ENCODE measurements around the gene SETD5.

The SETD5 gene

DNA sequence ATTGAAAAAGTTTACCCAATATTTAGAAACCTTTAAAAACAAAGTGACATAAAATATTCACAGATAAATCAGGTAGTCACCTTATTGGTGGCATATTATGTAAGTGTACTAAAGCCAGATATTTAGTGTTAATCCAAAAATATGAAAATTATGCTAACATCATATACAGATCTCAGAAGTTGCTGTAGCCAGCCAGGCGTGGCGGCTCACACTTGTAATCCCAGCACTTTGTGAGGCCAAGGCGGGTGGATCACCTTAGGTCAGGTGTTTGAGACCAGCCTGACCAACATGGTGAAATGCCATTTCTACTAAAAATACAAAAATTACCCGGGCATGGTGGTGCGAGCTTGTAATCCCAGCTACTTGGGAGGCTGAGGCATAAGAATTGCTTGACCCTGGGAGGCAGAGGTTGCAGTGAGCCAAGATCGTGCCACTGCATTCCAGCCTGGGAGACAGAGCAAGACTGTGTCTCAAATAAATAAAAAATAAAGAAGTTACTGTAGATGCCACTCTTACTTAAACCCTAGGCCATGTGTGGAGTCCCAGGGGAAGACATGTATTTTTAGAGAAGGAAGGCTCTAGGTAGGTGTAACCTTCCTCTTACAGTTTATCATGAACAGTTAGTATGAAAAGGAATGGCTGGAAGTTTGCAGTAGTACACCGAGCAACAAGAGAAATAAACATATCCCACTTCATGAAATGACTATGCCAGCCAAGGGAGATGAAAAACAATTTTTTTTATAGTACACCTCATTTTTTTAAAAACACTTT is 9.6 kb downstream of the SETD5 start:
- ChIA-PET CTCF (no interaction called here), POLR2A (no interaction called here)
- TF ChIP-seq, protein P1, sequence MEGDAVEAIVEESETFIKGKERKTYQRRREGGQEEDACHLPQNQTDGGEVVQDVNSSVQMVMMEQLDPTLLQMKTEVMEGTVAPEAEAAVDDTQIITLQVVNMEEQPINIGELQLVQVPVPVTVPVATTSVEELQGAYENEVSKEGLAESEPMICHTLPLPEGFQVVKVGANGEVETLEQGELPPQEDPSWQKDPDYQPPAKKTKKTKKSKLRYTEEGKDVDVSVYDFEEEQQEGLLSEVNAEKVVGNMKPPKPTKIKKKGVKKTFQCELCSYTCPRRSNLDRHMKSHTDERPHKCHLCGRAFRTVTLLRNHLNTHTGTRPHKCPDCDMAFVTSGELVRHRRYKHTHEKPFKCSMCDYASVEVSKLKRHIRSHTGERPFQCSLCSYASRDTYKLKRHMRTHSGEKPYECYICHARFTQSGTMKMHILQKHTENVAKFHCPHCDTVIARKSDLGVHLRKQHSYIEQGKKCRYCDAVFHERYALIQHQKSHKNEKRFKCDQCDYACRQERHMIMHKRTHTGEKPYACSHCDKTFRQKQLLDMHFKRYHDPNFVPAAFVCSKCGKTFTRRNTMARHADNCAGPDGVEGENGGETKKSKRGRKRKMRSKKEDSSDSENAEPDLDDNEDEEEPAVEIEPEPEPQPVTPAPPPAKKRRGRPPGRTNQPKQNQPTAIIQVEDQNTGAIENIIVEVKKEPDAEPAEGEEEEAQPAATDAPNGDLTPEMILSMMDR (IDR thresholded peaks at IDR 0.05; ENCODE audit: control extremely low read depth, extremely low read depth, low read depth, missing control alignments) = no peak
- DNase-seq (ENCODE audit: extremely low spot score) = no peak

DNA sequence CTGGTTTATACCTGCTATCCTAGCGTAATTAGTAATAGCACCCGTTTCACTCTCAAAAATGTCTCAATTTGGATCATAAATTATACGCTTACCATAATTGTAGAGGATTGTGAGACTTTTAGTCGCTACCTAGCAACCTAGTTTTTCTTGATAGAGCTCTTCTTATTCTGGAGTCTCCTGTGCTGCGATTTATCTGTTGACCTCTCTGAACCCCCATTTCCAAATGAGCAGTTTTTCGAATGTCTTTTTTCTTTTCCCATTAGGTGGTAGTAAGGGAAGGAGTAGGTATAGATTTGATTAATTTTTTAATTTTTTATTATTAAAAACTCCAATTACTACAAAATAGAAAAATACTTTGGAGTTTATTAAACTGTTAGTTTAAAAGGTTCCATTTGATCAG is 10.6 kb downstream of the SETD5 start:
- ChIA-PET POLR2A (interaction anchor here (1.0 to 1.1 kb wide), 2 partner anchors 11 to 14 kb away, joined by 3 to 4 read pairs; no protein-coding TSS in a partner anchor), CTCF (interaction anchor here (0.7 kb wide), 1 partner anchor 9 kb away, joined by 5 read pairs; no protein-coding TSS in a partner anchor)
- TF ChIP-seq, protein P1 (IDR thresholded peaks at IDR 0.05; ENCODE audit: control extremely low read depth, extremely low read depth, low read depth, missing control alignments) = no peak

DNA sequence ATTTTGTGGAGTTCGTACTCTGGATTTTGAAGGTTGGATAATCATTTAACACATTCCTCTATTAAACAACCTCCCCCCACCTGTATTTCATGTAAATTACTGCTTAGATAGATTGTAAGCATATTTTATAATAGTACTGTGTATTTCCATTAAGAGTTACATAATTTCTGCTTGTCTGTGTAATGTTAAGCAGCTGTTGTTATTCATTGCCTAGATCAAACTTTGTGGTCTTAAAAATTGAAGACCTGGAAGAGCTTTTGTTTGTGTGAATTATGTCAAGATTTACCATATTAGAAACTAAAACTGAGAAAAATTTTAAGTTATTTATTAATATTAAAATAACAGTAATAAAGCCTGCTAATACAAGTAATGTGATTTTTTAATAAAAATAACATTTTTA is 11.1 kb downstream of the SETD5 start:
- POLR2A ChIA-PET = interaction anchor here (1.0 to 1.1 kb wide), 2 partner anchors 12 to 14 kb away, joined by 3 to 4 read pairs; no protein-coding TSS in a partner anchor
- DNase-seq (ENCODE audit: extremely low spot score) = no peak
- TF ChIP-seq, protein P1 (IDR thresholded peaks at IDR 0.05; ENCODE audit: control extremely low read depth, extremely low read depth, low read depth, missing control alignments) = no peak
- CTCF ChIA-PET = no interaction called here

More for the DNA sequence above, 10.6 kb downstream of the SETD5 start:
- DNase-seq (ENCODE audit: extremely low spot score) = no peak

DNA sequence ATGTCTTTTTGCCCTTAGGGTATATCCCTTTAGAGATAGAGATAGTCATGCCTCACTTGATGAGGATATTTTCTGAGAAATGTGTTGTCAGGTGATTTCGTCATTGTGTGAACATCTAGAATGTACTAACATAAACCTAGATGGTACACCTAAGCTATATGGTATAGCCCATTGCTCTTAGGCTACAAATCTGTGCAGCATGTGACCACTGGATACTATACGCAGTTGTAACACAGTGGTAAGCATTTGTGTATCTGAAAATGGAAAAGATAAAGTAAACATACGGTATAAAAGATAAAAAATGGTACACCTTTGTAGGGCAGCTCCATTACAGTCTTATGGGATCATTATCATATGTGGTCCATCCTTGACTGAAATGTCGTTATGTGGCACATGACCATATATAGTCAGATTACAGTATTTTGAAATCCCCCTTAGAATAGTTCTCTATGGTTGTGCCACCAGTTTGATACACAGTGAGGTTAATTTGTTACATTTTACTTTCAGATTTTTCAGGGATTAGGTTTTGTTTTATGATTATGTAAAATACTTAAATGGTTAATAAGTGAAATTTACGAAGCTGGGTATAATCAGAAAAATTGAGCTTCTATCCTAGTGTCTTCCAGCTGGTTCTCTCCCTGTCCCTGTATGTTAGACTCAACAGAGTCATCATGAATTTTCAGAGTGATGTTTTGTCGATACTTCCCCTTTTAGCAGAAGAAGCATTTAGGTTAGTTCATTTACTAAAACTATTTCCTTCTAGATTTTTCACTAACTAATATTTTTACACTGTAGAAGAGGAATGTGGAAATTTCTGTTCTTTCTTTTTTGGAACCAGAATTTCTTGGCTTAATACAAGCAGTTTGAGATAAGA is 12.8 kb downstream of the SETD5 start:
- CTCF ChIA-PET = interaction anchor here (0.9 to 2.2 kb wide), 5 partner anchors 10 to 48 kb away, joined by 3 to 9 read pairs (median 3); no protein-coding TSS in a partner anchor
- DNase-seq (ENCODE audit: extremely low spot score) = peak; percentile 18
- POLR2A ChIA-PET = interaction anchor here (0.6 to 2.1 kb wide), 3 partner anchors 14 to 384 kb away, joined by 3 to 10 read pairs (median 3); no protein-coding TSS in a partner anchor
- TF ChIP-seq, protein P1 (IDR thresholded peaks at IDR 0.05; ENCODE audit: control extremely low read depth, extremely low read depth, low read depth, missing control alignments) = no peak

DNA sequence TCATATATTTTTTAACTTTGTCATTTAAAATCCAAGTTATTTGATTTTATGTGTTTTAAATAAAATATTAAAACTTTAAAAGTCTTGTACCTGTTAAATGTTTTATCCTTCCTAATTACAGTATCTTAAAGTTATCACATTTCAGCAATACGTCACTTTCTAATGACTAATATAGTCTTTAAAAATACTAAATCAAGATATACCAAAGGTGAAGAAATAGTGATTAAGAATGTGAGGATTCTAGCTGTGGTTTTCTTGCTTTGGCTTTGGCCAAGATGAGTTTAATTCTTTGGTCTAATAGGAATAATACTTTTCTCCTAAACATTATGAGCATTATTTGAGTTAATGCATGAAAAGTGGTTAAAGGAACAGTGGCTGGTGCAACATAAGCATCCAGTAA is 13.9 kb downstream of the SETD5 start:
- CTCF ChIA-PET = interaction anchor here (1.4 to 2.2 kb wide), 2 partner anchors 10 to 11 kb away, joined by 3 to 9 read pairs; no protein-coding TSS in a partner anchor
- TF ChIP-seq, protein P1 (IDR thresholded peaks at IDR 0.05; ENCODE audit: control extremely low read depth, extremely low read depth, low read depth, missing control alignments) = no peak
- POLR2A ChIA-PET = interaction anchor here (1.2 to 2.1 kb wide), 2 partner anchors 15 to 385 kb away, joined by 3 to 10 read pairs; no protein-coding TSS in a partner anchor
- DNase-seq (ENCODE audit: extremely low spot score) = no peak

DNA sequence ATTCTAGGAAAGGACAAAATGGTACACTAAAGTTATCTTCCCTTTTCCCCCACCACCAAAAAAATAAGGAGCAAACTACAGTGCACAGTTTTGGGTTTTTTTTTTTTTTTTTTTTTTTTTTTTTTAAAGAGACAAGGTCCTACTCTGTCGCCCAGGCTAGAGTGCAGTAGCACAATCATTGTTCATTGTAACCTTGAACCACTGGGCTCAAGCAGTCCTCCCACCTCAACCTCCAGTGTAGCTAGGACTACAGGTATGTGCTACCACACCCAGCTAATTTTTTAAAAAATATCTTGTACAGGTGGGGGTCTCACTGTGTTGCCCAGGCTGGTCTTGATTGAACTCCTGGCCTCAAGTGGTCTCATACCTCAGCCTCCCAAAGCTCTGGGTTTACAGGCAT is 14.9 kb downstream of the SETD5 start:
- CTCF ChIA-PET = interaction anchor here (0.7 to 1.1 kb wide), 3 partner anchors 9 to 12 kb away, joined by 3 to 5 read pairs (median 3); no protein-coding TSS in a partner anchor
- TF ChIP-seq, protein P1 (IDR thresholded peaks at IDR 0.05; ENCODE audit: control extremely low read depth, extremely low read depth, low read depth, missing control alignments) = no peak
- POLR2A ChIA-PET = no interaction called here
- DNase-seq (ENCODE audit: extremely low spot score) = no peak
